ENCODE measurements around the gene H2AZ1. TPM values are rescaled to one million over a fixed set of nuclear protein-coding genes. Genes with fewer than 3 reads are reported as not detected.

H2AZ1 gene
- total RNA-seq, 1 experiment from 2014 or later, result 1,095 TPM

DNA sequence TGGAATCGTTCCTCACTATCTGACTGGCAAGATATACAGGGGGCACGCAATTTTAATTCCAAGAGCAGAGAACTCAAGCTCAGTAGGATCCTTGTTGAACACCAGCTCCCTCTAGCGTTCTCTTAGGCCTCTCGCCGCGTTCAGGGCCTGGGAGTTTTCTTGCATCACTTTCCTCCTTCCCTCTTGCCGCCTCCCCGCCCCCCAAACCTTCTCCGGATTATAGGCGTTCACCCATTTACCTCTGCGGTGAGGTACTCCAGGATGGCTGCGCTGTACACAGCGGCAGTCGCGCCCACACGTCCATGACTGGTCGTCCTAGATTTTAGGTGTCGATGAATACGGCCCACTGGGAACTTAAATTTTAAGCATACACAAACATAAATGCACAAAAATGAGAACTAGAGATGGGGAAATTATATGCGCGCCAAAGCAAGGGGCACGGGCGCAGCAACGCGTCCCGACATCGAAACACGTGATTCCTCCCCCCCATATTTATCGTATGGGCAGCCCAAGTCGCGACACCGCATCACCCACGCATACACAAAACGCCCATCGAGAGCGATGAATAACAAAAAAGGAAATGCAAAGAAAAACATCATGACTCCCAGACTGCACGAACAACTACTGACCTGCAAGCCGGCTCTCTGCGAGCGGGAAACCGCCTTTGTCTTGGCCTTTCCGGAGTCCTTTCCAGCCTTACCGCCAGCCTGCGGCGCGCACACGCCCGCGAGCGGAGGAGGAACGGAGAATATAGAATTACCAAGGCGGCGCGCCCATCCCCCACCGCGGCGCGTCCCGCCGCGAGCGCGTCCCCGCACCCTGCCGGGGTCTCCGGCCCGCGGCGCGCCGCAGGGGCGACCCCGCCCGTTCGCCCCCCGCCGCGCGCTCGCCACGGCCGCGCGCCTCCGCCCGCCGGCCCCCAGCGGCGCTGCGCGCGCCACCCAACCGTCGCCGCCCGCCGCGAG is 759 bp downstream of the H2AZ1 start:
- Histone ChIP-seq H3K9me3 (ENCODE audit: low read depth, low read length, poor library complexity, severe bottlenecking) (no peaks in the 10 kb centered on the region), H3K4me3 (ENCODE audit: low read depth, low read length, poor library complexity, severe bottlenecking) (peak overlapping the region; percentile 92), H3K4me1 (ENCODE audit: insufficient read depth, low read length, poor library complexity, severe bottlenecking) (peaks cover 20% of the 10 kb centered on the region), H3K36me3 (ENCODE audit: insufficient read depth, low read length, poor library complexity, severe bottlenecking) (peaks cover 22% of the 10 kb centered on the region), H3K27me3 (replicated peaks; ENCODE audit: insufficient read depth, low read depth, low read length, poor library complexity) (no peaks in the 10 kb centered on the region), H3K27ac (ENCODE audit: low read depth, low read length, poor library complexity, severe bottlenecking) (peak overlapping the region; percentile 95)
- TF ChIP-seq CTCF (conservative IDR thresholded peaks at IDR 0.05; ENCODE audit: low read depth, low read length) (peak; percentile 88), EZH2 (IDR thresholded peaks at IDR 0.05; ENCODE audit: borderline replicate concordance, low read depth, low read length, poor library complexity, severe bottlenecking) (no peak)
- POLR2A ChIA-PET (ENCODE audit: low non-redundant PET), result interaction anchor here (0.6 kb wide), 2 partner anchors 55 to 666 kb away, joined by 4 to 5 read pairs; partner anchors contain the start of gene LAMTOR3
- DNase-seq (ENCODE audit: low spot score), result peak; percentile 97
- CTCF ChIA-PET, result interaction anchor here (0.6 to 1.0 kb wide), 2 partner anchors 27 to 49 kb away, joined by 3 to 5 read pairs; no protein-coding TSS in a partner anchor
- intact Hi-C loops (cut with micrococcal nuclease; ENCODE audit: unreplicated experiment), result loop anchor here (5.0 kb wide), 2 partner anchors 142 to 387 kb away; partner anchors contain the start of gene TRMT10A
- BruUV-seq (replicated peaks), result no TSS peak

GRCh38 chr4:99947608-99948007 is 2.5 kb downstream of the H2AZ1 start:
- no peak overlapping the region for H3K27ac ChIP-seq (ENCODE audit: low read depth, low read length, poor library complexity, severe bottlenecking)
- TF ChIP-seq EZH2 (IDR thresholded peaks at IDR 0.05; ENCODE audit: borderline replicate concordance, low read depth, low read length, poor library complexity, severe bottlenecking), result no peak
- TF ChIP-seq CTCF (conservative IDR thresholded peaks at IDR 0.05; ENCODE audit: low read depth, low read length), result no peak

DNA sequence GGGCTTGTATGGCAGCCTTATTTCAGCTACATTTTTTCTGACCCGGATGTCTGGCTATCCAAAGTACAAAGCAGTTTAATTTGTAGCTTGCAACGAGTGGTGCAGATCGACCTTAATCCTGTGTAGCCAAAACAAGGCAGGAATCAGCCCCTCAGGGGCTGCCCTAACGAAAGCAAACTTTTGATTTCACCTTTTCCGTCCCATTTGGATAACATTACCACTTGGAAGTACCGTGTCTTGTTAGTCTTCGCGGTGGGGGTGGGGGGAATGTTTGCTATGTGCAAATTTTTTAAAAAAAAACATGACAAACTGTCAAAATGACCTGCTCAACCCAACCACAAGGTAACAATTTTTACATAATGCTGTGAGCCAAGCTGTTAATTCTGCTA is 2.9 kb downstream of the H2AZ1 start:
- intact Hi-C loops (cut with micrococcal nuclease; ENCODE audit: unreplicated experiment), result loop anchor here (5.0 kb wide), 2 partner anchors 140 to 385 kb away; partner anchors contain the start of gene TRMT10A
- POLR2A ChIA-PET (ENCODE audit: low non-redundant PET), result interaction anchor here (0.6 to 0.7 kb wide), 4 partner anchors 194 to 1199 kb away, joined by 3 to 16 read pairs (median 4); no protein-coding TSS in a partner anchor
- H3K27me3 ChIP-seq (replicated peaks; ENCODE audit: insufficient read depth, low read depth, low read length, poor library complexity), result no peaks in the 10 kb centered on the region

More at GRCh38 chr4:99947608-99948007, 2.5 kb downstream of the H2AZ1 start:
- intact Hi-C loops (cut with micrococcal nuclease; ENCODE audit: unreplicated experiment), result loop anchor here (5.0 kb wide), 2 partner anchors 140 to 385 kb away; partner anchors contain the start of gene TRMT10A
- ChIA-PET POLR2A (ENCODE audit: low non-redundant PET) (interaction anchor here (0.6 kb wide), 2 partner anchors 194 to 454 kb away, joined by 3 to 4 read pairs; no protein-coding TSS in a partner anchor), CTCF (no interaction called here)
- peak; percentile 12 for DNase-seq (ENCODE audit: low spot score)
- Histone ChIP-seq H3K4me3 (ENCODE audit: low read depth, low read length, poor library complexity, severe bottlenecking) (peak overlapping the region; percentile 92), H3K27me3 (replicated peaks; ENCODE audit: insufficient read depth, low read depth, low read length, poor library complexity) (no peaks in the 10 kb centered on the region), H3K4me1 (ENCODE audit: insufficient read depth, low read length, poor library complexity, severe bottlenecking) (peaks cover 20% of the 10 kb centered on the region), H3K36me3 (ENCODE audit: insufficient read depth, low read length, poor library complexity, severe bottlenecking) (peaks cover 30% of the 10 kb centered on the region), H3K9me3 (ENCODE audit: low read depth, low read length, poor library complexity, severe bottlenecking) (peaks cover 3% of the 10 kb centered on the region)
- no TSS peak for BruUV-seq (replicated peaks)

More for the DNA sequence above, 2.9 kb downstream of the H2AZ1 start:
- peaks cover 20% of the 10 kb centered on the region for H3K4me1 ChIP-seq (ENCODE audit: insufficient read depth, low read length, poor library complexity, severe bottlenecking)
- H3K4me3 ChIP-seq (ENCODE audit: low read depth, low read length, poor library complexity, severe bottlenecking), result peak overlapping the region; percentile 92
- H3K36me3 ChIP-seq (ENCODE audit: insufficient read depth, low read length, poor library complexity, severe bottlenecking), result peaks cover 33% of the 10 kb centered on the region
- no peak for TF ChIP-seq EZH2 (IDR thresholded peaks at IDR 0.05; ENCODE audit: borderline replicate concordance, low read depth, low read length, poor library complexity, severe bottlenecking)
- TF ChIP-seq CTCF (conservative IDR thresholded peaks at IDR 0.05; ENCODE audit: low read depth, low read length), result no peak
- BruUV-seq (replicated peaks), result no TSS peak
- peaks cover 3% of the 10 kb centered on the region for H3K9me3 ChIP-seq (ENCODE audit: low read depth, low read length, poor library complexity, severe bottlenecking)
- DNase-seq (ENCODE audit: low spot score), result peak; percentile 53
- CTCF ChIA-PET, result no interaction called here
- H3K27ac ChIP-seq (ENCODE audit: low read depth, low read length, poor library complexity, severe bottlenecking), result peak overlapping the region; percentile 87

Data from A673 (cell line).